ENCODE measurements around the gene BANF1.

Gene BANF1

GRCh38 chr11:66037327-66037726 lies 35.0 kb downstream of the BANF1 start:
- DNase-seq (ENCODE audit: low read depth in 2 of 2) = no peak

GRCh38 chr11:66039765-66040164 lies 37.5 kb downstream of the BANF1 start:
- DNase-seq (ENCODE audit: low read depth in 2 of 2) = no peak

DNA sequence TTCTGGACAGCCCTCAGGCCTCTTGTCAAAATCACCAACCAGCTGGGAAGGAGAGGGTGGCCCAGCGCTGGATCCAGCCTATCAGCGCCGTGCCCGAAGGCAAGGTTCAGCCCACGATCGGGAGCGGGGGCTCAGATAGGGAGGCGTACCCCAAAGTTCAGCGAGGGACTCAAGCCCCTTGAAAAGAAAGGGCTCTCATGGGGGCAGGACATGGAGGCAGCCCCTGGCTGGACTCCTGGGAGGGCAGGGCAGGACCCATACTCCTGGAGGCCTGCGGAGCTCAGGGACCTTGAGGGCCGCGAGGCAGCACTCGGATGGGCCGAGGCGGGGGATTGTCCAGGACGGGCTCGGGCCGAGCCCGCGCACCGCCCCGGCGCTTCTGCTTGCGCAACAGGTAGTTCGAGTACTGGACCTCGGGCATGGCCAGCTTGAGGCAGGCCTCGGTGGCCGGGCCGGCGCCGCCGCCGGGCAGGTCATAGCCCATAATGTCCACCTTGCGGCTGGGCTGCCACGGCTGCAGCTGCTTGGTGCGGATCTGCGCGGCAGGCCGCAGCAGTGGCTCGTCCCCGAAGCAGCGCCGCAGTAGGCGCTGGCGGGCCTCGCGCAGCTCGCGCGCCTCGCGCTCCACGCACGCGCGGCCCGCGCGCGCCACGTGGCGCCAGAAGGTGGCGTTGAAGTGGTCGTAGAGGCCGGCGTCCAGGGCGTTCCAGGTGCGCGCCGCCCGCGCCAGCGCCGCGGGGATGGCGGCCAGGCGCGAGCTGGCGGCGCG lies 40.1 kb downstream of the BANF1 start:
- no peak for DNase-seq (ENCODE audit: low read depth in 2 of 2)

GRCh38 chr11:66042996-66043906 lies 40.9 kb downstream of the BANF1 start:
- no peak for DNase-seq (ENCODE audit: low read depth in 2 of 2)

DNA sequence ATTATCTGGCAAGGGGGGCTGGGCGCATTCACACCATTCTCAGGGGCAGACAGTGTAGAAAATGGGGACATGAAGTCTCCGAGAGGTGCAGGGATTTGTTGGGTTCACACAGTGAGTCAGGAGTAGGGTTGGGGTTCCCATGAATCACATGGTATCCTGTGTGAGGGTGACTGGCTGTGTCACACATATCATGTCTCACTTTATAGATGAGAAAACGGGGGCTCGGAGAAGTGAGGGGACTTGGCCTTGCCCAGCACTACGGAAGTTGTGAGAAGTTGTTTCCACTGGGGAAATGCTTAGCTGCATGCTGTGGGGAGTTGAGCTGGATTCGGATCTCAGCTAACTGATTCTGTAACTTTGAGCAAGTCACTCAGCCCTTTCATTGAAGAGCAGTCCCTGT lies 42.5 kb downstream of the BANF1 start:
- no peak for DNase-seq (ENCODE audit: low read depth in 2 of 2)

DNA sequence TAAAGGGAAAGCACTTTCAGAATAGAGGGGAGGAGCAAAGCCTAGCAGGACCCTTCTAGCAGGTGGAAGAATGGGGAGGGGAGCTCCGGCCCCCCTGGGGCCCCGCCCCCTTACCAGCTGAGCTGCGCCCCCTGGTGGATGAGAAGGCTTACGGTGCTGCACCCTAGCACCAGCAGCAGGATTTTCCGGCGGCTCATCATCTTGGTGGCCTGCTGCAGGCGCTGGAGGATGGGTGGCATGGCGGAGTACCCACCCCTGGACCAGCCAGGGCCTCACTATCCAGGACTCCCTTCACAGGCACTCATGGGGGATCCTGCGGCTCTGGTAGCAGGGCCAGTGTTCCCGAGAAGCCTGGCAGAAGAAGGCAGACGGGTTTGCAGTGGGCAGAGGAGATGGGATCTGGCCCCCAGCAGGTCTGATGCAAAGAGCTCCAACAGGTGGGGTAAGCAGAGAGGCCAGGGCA lies 42.9 kb downstream of the BANF1 start:
- DNase-seq (ENCODE audit: low read depth in 2 of 2) = peak in 1 of 2 experiments; percentile 30

DNA sequence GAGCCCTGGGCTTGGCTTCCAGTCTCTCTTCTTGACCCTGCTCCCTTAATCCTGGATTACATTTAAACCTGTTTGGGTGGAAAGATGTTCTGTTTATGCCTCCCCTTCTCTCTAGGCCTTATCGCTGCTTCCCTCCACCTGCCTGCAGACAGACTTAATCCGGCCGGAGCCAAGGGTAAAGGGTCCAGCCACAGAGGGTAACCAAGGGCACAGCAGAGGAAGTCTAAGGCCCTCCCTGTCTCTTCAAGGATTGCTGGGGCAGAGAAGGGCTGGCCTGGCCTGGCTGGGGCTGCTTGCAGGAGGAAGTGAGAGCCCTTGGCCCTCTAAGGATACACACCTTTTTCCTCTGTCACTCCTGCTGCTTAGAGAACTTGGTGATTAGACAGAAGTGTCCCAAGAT lies 44.6 kb downstream of the BANF1 start:
- no peak for DNase-seq (ENCODE audit: low read depth in 2 of 2)

GRCh38 chr11:66047541-66048365 lies 45.5 kb downstream of the BANF1 start:
- no peak for DNase-seq (ENCODE audit: low read depth in 2 of 2)

GRCh38 chr11:66048547-66049323 lies 46.4 kb downstream of the BANF1 start, which contains the start of gene GAL3ST3:
Gene GAL3ST3, minus strand, starts transcription at chr11:66049161. Its CDS starts 3,746 bp downstream, at chr11:66045415.
- no peak for DNase-seq (ENCODE audit: low read depth in 2 of 2)

DNA sequence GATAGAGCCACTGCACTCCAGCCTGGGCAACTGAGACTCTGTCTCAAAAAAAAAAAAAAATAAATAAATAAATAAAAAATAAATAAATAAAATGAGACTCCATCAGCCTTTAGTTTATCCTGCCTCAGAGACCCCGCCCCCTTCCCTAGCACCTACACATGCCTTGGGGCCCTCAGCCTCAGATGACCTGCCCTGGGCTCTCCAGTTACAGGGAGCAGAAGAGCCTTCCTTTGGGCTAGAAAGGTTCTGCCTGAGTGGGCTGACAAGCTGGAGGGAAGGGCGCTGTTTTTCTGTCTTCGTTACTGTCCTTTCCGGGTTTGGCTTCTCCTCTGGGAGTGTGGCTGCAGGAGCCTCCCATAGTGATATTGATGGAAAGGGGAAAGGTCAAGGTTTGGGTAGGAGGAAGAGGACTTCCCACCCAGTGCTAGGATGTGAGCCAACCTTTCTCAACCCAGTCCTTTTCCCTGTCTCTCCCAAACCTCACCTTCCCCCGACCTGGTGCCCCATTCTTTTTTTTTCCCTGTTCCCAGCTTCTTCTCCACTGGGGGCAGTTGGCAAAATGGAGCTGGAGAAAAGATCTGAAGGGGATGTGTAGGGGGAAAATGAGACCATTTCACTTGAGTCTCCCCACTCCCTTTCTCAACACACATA lies 48.4 kb downstream of the BANF1 start:
- DNase-seq (ENCODE audit: low read depth in 2 of 2) = no peak

DNA sequence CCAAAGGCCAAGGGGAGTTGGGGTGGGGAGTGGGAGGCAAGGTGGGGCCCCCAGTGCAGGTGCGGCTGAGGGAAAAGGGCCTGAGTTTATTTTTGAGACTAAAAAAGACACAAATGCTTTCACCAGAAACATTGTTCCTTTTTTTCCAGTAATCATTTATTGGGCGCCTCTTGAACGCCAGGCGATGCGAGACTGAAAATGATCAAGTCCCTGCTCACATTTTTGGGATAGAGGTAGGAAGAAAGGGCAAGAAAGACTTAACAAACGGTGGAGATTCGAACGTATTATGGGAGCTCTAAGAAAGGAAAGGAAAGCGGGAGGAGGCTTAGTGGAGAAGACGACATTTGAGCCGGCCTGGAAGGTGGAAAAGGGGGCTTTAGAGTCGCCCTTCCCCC lies 49.1 kb downstream of the BANF1 start:
- DNase-seq (ENCODE audit: low read depth in 2 of 2) = no peak

GRCh38 chr11:66051766-66052663 lies 49.7 kb downstream of the BANF1 start, which contains the start of gene SF3B2:
Gene SF3B2, plus strand, starts transcription at chr11:66052364. Its CDS starts 21 bp downstream, at chr11:66052385.
- DNase-seq (ENCODE audit: low read depth in 2 of 2) = peak; percentile 96

GRCh38 chr11:66052664-66052982 lies 50.3 kb downstream of the BANF1 start:
- DNase-seq (ENCODE audit: low read depth in 2 of 2) = no peak
